K562 (cell line): ENCODE results near the gene LEPROT. TPM values are rescaled to one million over a fixed set of nuclear protein-coding genes. Genes with fewer than 3 reads are reported as not detected.

Source experiments
- ATAC-seq: fragments of 200-7000 bp; cut with Tn5 transposase; 3 replicates; pipeline ENCODE4 v1.9.1; 2020; ENCODE audit warnings: moderate library complexity
- BruUV-seq: library from RNA; stranded (reverse); fragments of 400-500 nt; replicated peaks from 2 replicates; lab custom pipeline; 2021; lab: Mats Ljungman, UMichigan
- CTCF ChIA-PET: fragments of 300-600 bp; formaldehyde crosslinking; extraction: SDS; loops from one replicate; lab custom pipeline; 2021; ENCODE audit warnings: low intra/inter-chr PET ratio; lab: Yijun Ruan, JAX
- POLR2A ChIA-PET: fragments of 300-600, 350-650 bp; sonication (Branson Sonifier 250); formaldehyde crosslinking; extraction: SDS; loops from one replicate; lab custom pipeline; 2021; ENCODE audit warnings: antibody characterized with exemption, inconsistent platforms; lab: Yijun Ruan, JAX
- DNase-seq, 4 experiments: peaks; one replicate each; pipeline versions ENCODE4 v3.0.0 to v3.0.0-alpha.2; 2011 to 2018; ENCODE audit warnings: low spot score in 3 of 4, mixed read lengths in 3 of 4; ENCODE audit errors: extremely low read depth in 1 of 4
- FAIRE-seq: peaks from 2 replicates; lab custom pipeline; 2011; peaks lifted over from hg19 to GRCh38; lab: Jason Lieb, UNC
- H2AFZ ChIP-seq: 2 replicates; pipeline ENCODE4 v1.6.0; 2011; ENCODE audit warnings: low read depth, low read length, control low read depth, inconsistent platforms
- H3K27ac ChIP-seq: fragments of 200-600 bp; 3 replicates; pipeline ENCODE4 v1.8.0; 2011; ENCODE audit warnings: low read depth, mild to moderate bottlenecking, control low read depth, inconsistent platforms, low read length, moderate library complexity, mixed read lengths; ENCODE audit errors: extremely low read depth
- H3K27me3 ChIP-seq, 2 experiments: fragments of 300-600 bp in 1 of 2; 2 replicates in 1 of 2; 3 replicates in 1 of 2; pipeline versions ENCODE4 v1.6.0 to v1.8.0; 2011; ENCODE audit warnings: inconsistent platforms in 2 of 2, low read length in 2 of 2, mild to moderate bottlenecking in 1 of 2, mixed read lengths in 1 of 2, moderate library complexity in 1 of 2; ENCODE audit not compliant: control insufficient read depth in 2 of 2, insufficient read depth in 2 of 2
- H3K36me3 ChIP-seq: fragments of 300-600 bp; 3 replicates; pipeline ENCODE4 v1.8.0; 2011; ENCODE audit warnings: mild to moderate bottlenecking, low read length, inconsistent platforms; ENCODE audit not compliant: control insufficient read depth, insufficient read depth
- H3K4me1 ChIP-seq, 2 experiments: fragments of 200-600 bp in 1 of 2; replicated peaks in 1 of 2; 2 replicates in 1 of 2; 3 replicates in 1 of 2; pipeline versions ENCODE4 v1.5.1 to v1.8.0; 2011; ENCODE audit warnings: inconsistent platforms in 2 of 2, low read length in 2 of 2, mild to moderate bottlenecking in 1 of 2, mixed read lengths in 1 of 2, moderate library complexity in 1 of 2; ENCODE audit not compliant: control insufficient read depth in 2 of 2, insufficient read depth in 2 of 2
- H3K4me2 ChIP-seq: 2 replicates; pipeline ENCODE4 v1.6.1; 2011; ENCODE audit warnings: low read length, control low read depth, inconsistent platforms, mixed read lengths; ENCODE audit not compliant: insufficient read depth
- H3K4me3 ChIP-seq: fragments of 200-600 bp; sonication (generic), shearing (Covaris generic); 2 replicates; pipeline ENCODE4 v1.5.1; 2016; ENCODE audit warnings: control low read depth, inconsistent platforms
- H3K79me2 ChIP-seq: fragments of 200-600 bp; 3 replicates; pipeline ENCODE4 v1.8.0; 2011; ENCODE audit warnings: low read length, inconsistent platforms; ENCODE audit not compliant: control insufficient read depth, insufficient read depth
- H3K9ac ChIP-seq, 2 experiments: 2 replicates each; pipeline versions ENCODE4 v1.6.0 to v1.6.1; 2011; ENCODE audit warnings: low read depth in 2 of 2, low read length in 2 of 2, control low read depth in 1 of 2, inconsistent platforms in 1 of 2, mild to moderate bottlenecking in 1 of 2, mixed read lengths in 1 of 2; ENCODE audit not compliant: insufficient read depth in 1 of 2
- H3K9me1 ChIP-seq: one replicate; pipeline ENCODE4 v1.6.0; 2011; ENCODE audit warnings: inconsistent platforms, mild to moderate bottlenecking, low read length, moderate library complexity; ENCODE audit not compliant: control insufficient read depth, insufficient read depth
- H3K9me3 ChIP-seq: replicated peaks from 2 replicates; pipeline ENCODE4 v1.5.1; 2011; ENCODE audit warnings: low read depth, low read length, inconsistent platforms; ENCODE audit not compliant: control insufficient read depth, insufficient read depth
- H4K20me1 ChIP-seq: replicated peaks from 2 replicates; pipeline ENCODE4 v1.6.1; 2011; ENCODE audit warnings: low read length, inconsistent platforms, mixed read lengths; ENCODE audit not compliant: control insufficient read depth, insufficient read depth
- CC2D1A ChIP-seq: fragments of 450-650 bp; IDR thresholded peaks from 2 replicates; pipeline ENCODE4 v1.6.1; 2017; ENCODE audit warnings: mild to moderate bottlenecking
- NFYB ChIP-seq: IDR thresholded peaks from 2 replicates; pipeline ENCODE4 v1.6.1; 2011; ENCODE audit warnings: mild to moderate bottlenecking, moderate library complexity; ENCODE audit not compliant: insufficient read length; ENCODE audit errors: extremely low read depth
- POLR2A ChIP-seq: fragments of 450-650 bp; conservative IDR thresholded peaks from 2 replicates; pipeline ENCODE4 v1.6.1; 2016
- TEAD2 ChIP-seq: fragments of 450-650 bp; IDR thresholded peaks from 2 replicates; pipeline ENCODE4 v1.6.1; 2016; ENCODE audit warnings: missing genetic modification characterization, control low read depth, missing compliant biosample characterization
- XRCC3 ChIP-seq: fragments of 450-650 bp; IDR thresholded peaks from 2 replicates; pipeline ENCODE4 v1.6.1; 2017; ENCODE audit warnings: mild to moderate bottlenecking, moderate library complexity
- ZFP36 ChIP-seq: fragments of 150-350 bp; IDR thresholded peaks from 2 replicates; pipeline ENCODE4 v1.6.1; 2018; ENCODE audit warnings: low read length, low read depth; ENCODE audit not compliant: partially characterized antibody
- ZNF217 ChIP-seq: sonication (generic); formaldehyde crosslinking; IDR thresholded peaks from 2 replicates; pipeline ENCODE4 v1.8.0; 2022; ENCODE audit warnings: mild to moderate bottlenecking, missing genetic modification reagents
- ZNF24 ChIP-seq: fragments of 450-650 bp; IDR thresholded peaks from 2 replicates; pipeline ENCODE4 v1.6.1; 2016
- WGBS: fragments of 100-300 bp; shearing (Covaris generic); methylation state at CpG from one replicate; pipeline ENCODE4 v1.1.6; 2016; ENCODE audit warnings: low coverage, mixed read lengths; ENCODE audit not compliant: insufficient coverage; ENCODE audit errors: missing lambda C conversion rate; 5-methylcytosine and 5-hydroxymethylcytosine counted together
- in situ Hi-C: fragments of 300-500 bp; cut with MboI; formaldehyde crosslinking; loops from 4 replicates; pipeline ENCODE4 v1.15.0; 2018; ENCODE audit warnings: inconsistent platforms, mixed read lengths
- intact Hi-C: fragments of 100-400 bp; cut with micrococcal nuclease; formaldehyde crosslinking; loops from 2 replicates; pipeline ENCODE4 v1.14.2; 2022
- polyA plus RNA-seq, 8 experiments: library from polyadenylated mRNA; depleted of rRNA in 4 of 8; stranded (reverse) in 5 of 8; unstranded in 3 of 8; fragments of >200 nt; fragmentation: Nextera tagmentation in 2 of 8; fragmentation: Illumina TruSeq in 1 of 8; extraction: Ambion mirVana in 2 of 8; extraction: Trizol in 1 of 8; gene quantifications; 2 replicates each; pipeline versions ENCODE4 v1.2.1 to v1.2.3, GENCODE V29; 2011 to 2014; ENCODE audit warnings: inconsistent platforms in 1 of 8, missing spikeins in 1 of 8
- total RNA-seq, 7 experiments: library from RNA; depleted of rRNA in 6 of 7; stranded (reverse); fragments of >200 nt in 6 of 7; fragmentation: Illumina TruSeq in 2 of 7; extraction: Trizol in 2 of 7; gene quantifications; 2 replicates each; pipeline versions ENCODE4 v1.2.1 to v1.2.3, GENCODE V29; 2011 to 2021; ENCODE audit warnings: low replicate concordance in 1 of 7
- TF ChIP-seq, protein P1 (sequence below): sonication (generic); IDR thresholded peaks from 2 replicates; pipeline ENCODE4 v1.6.1; 2016
- TF ChIP-seq, protein P2 (sequence below): fragments of 450-650 bp; IDR thresholded peaks from 2 replicates; pipeline ENCODE4 v1.6.1; 2016; ENCODE audit warnings: mild to moderate bottlenecking
- TF ChIP-seq, protein P3 (sequence below): sonication (generic); formaldehyde crosslinking; IDR thresholded peaks from 2 replicates; pipeline ENCODE4 v1.8.1; 2023; ENCODE audit warnings: mild to moderate bottlenecking, missing genetic modification reagents

The LEPROT gene
- total and polyA plus RNA-seq, 9 of the 15 experiments (the other 6 are each of a cell fraction or from before 2014, with no cell fraction given): 28.1 to 97.5 (median 45.8) TPM

DNA sequence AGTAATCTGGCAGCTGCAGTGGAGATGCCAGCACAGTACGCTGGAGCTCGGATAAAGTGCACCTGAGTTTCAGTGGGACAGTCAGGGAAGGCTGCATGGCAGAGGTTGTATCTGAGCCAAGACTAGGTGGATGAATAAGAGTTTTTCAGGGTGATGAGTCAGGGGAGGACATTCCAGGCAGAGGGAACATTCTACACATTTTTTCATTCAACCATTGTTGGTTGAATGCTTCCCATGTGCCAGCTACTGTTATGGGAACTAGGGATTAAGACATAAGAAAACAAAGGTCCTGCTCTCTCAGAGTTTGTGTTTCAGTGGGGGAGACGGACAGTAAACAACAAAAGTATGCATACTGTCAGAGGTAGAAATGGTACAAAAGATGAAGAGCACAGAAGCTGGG is 5.2 kb downstream of the LEPROT start:
- TF ChIP-seq XRCC3: no peak
- TF ChIP-seq ZFP36: peak; percentile 64
- Histone ChIP-seq H3K4me3 (no peak overlapping the region), H3K27me3 (no peaks in the 10 kb centered on the region), H3K4me1 (peaks cover 8 to 40% of the 10 kb centered on the region in 2 experiments; a peak in 4 of 5 replicates), H3K36me3 (peaks cover 73% of the 10 kb centered on the region), H3K4me2 (no peak overlapping the region), H3K9me3 (no peaks in the 10 kb centered on the region), H3K9me1 (no peaks in the 10 kb centered on the region), H4K20me1 (peaks cover 3% of the 10 kb centered on the region; the same call in 1 of the 2 replicates), H2AFZ (no peak overlapping the region), H3K79me2 (peaks cover 89% of the 10 kb centered on the region), H3K27ac (no peak overlapping the region), H3K9ac (no peak overlapping the region)
- in situ Hi-C loops: loop anchor here (10.0 kb wide), 1 partner anchor 361 kb away; no protein-coding TSS in a partner anchor
- WGBS: 89% methylated on average over 3 of the region's 3 CpGs
- intact Hi-C loops: no loop called here
- no peak for FAIRE-seq
- CTCF ChIA-PET: no interaction called here
- POLR2A ChIA-PET: interaction anchor here (0.6 kb wide), 1 partner anchor 638 kb away, joined by 3 read pairs; no protein-coding TSS in a partner anchor
- no TSS peak for BruUV-seq
- DNase-seq: no peak
- no peak for ATAC-seq

DNA sequence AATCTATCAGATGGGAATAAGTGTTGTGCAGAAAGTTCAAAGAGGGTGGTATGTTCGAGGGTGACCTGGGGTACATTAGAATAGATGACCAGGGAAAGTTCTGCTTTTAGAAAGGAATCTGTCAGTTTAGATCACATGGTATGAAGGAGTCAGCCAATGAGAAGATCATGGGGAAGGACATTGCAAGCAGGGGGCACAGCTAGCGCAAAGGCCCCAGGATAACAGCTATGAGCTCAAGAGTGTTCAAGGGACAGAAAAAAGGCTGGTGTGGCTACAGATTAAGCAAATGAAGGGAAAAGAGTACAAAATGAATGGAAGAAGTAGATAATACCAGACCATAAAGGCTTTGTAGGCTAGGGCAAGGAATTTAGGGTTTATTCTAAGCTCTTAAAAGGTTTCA is 8.6 kb downstream of the LEPROT start:
- POLR2A ChIA-PET: interaction anchor here (1.2 to 1.5 kb wide), 2 partner anchors 9 to 10 kb away, joined by 3 to 5 read pairs; partner anchors contain the start of genes LEPR and LEPROT
- H2AFZ ChIP-seq: no peak overlapping the region
- TF ChIP-seq CC2D1A: peak; percentile 62; the same call in 1 of the 2 replicates
- TF ChIP-seq, protein P1, sequence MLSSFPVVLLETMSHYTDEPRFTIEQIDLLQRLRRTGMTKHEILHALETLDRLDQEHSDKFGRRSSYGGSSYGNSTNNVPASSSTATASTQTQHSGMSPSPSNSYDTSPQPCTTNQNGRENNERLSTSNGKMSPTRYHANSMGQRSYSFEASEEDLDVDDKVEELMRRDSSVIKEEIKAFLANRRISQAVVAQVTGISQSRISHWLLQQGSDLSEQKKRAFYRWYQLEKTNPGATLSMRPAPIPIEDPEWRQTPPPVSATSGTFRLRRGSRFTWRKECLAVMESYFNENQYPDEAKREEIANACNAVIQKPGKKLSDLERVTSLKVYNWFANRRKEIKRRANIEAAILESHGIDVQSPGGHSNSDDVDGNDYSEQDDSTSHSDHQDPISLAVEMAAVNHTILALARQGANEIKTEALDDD: no peak
- TF ChIP-seq TEAD2: no peak
- TF ChIP-seq, protein P2, sequence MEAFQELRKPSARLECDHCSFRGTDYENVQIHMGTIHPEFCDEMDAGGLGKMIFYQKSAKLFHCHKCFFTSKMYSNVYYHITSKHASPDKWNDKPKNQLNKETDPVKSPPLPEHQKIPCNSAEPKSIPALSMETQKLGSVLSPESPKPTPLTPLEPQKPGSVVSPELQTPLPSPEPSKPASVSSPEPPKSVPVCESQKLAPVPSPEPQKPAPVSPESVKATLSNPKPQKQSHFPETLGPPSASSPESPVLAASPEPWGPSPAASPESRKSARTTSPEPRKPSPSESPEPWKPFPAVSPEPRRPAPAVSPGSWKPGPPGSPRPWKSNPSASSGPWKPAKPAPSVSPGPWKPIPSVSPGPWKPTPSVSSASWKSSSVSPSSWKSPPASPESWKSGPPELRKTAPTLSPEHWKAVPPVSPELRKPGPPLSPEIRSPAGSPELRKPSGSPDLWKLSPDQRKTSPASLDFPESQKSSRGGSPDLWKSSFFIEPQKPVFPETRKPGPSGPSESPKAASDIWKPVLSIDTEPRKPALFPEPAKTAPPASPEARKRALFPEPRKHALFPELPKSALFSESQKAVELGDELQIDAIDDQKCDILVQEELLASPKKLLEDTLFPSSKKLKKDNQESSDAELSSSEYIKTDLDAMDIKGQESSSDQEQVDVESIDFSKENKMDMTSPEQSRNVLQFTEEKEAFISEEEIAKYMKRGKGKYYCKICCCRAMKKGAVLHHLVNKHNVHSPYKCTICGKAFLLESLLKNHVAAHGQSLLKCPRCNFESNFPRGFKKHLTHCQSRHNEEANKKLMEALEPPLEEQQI: peak; percentile 72; the same call in 1 of the 2 replicates
- TF ChIP-seq, protein P3, sequence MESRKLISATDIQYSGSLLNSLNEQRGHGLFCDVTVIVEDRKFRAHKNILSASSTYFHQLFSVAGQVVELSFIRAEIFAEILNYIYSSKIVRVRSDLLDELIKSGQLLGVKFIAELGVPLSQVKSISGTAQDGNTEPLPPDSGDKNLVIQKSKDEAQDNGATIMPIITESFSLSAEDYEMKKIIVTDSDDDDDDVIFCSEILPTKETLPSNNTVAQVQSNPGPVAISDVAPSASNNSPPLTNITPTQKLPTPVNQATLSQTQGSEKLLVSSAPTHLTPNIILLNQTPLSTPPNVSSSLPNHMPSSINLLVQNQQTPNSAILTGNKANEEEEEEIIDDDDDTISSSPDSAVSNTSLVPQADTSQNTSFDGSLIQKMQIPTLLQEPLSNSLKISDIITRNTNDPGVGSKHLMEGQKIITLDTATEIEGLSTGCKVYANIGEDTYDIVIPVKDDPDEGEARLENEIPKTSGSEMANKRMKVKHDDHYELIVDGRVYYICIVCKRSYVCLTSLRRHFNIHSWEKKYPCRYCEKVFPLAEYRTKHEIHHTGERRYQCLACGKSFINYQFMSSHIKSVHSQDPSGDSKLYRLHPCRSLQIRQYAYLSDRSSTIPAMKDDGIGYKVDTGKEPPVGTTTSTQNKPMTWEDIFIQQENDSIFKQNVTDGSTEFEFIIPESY: peak; percentile 72
- TF ChIP-seq POLR2A: 0 out of 2 replicates have a peak, but pooled peaks have one; percentile 22
- TF ChIP-seq ZNF24: no peak
- TF ChIP-seq ZNF217 (CRISPR knock-in tag): no peak
- TF ChIP-seq NFYB: peak; percentile 33

More for the DNA sequence above, 8.6 kb downstream of the LEPROT start:
- peak overlapping the region; percentile 16; the same call in 1 of the 3 replicates for H3K27ac ChIP-seq
- intact Hi-C loops: no loop called here
- H3K79me2 ChIP-seq: peaks cover 79% of the 10 kb centered on the region
- no peaks in the 10 kb centered on the region for H3K27me3 ChIP-seq
- no TSS peak for BruUV-seq
- H3K4me2 ChIP-seq: no peak overlapping the region
- H4K20me1 ChIP-seq: 0 out of 2 replicates have a peak, but pooled peaks cover 2% of the 10 kb centered on the region
- no peaks in the 10 kb centered on the region for H3K9me3 ChIP-seq
- WGBS: 88% methylated on average over 2 of the region's 2 CpGs
- peaks cover 92% of the 10 kb centered on the region for H3K36me3 ChIP-seq
- DNase-seq (peak in 3 of 4 experiments; percentile 40 to 41 (median 40)), FAIRE-seq (no peak), ATAC-seq (peak; percentile 52; the same call in 2 of the 3 replicates)
- in situ Hi-C loops: loop anchor here (10.0 kb wide), 1 partner anchor 364 kb away; no protein-coding TSS in a partner anchor
- no peak overlapping the region for H3K9ac ChIP-seq
- H3K9me1 ChIP-seq: no peaks in the 10 kb centered on the region
- CTCF ChIA-PET: no interaction called here
- H3K4me1 ChIP-seq: peaks cover 3 to 19% of the 10 kb centered on the region in 2 experiments; a peak in 4 of 5 replicates
- no peak overlapping the region for H3K4me3 ChIP-seq
